ENCODE data around the gene ZNF497.

GRCh38 chr19:58385891-58386575 is 23.5 kb upstream of the ZNF497 start:
- TF ChIP-seq, protein P1, sequence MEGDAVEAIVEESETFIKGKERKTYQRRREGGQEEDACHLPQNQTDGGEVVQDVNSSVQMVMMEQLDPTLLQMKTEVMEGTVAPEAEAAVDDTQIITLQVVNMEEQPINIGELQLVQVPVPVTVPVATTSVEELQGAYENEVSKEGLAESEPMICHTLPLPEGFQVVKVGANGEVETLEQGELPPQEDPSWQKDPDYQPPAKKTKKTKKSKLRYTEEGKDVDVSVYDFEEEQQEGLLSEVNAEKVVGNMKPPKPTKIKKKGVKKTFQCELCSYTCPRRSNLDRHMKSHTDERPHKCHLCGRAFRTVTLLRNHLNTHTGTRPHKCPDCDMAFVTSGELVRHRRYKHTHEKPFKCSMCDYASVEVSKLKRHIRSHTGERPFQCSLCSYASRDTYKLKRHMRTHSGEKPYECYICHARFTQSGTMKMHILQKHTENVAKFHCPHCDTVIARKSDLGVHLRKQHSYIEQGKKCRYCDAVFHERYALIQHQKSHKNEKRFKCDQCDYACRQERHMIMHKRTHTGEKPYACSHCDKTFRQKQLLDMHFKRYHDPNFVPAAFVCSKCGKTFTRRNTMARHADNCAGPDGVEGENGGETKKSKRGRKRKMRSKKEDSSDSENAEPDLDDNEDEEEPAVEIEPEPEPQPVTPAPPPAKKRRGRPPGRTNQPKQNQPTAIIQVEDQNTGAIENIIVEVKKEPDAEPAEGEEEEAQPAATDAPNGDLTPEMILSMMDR (conservative IDR thresholded peaks at IDR 0.05 in 1 of 2, IDR thresholded peaks at IDR 0.05 in 1 of 2; ENCODE audit: low read depth in 1 of 2, low read length in 2 of 2) = no peak
- no peak for TF ChIP-seq EZH2 (IDR thresholded peaks at IDR 0.05; ENCODE audit: low read length, missing control alignments)

All from fibroblast of lung (primary cell).